SK-N-MC (cell line): ENCODE data around the gene SERPINA5.

Source experiments
- EZH2 ChIP-seq: fragments of 200-600 bp; sonication (generic); IDR thresholded peaks from one replicate; pipeline ENCODE4 v1.6.1; 2017; ENCODE audit warnings: antibody characterized with exemption
- FOXP2 ChIP-seq: optimal IDR thresholded peaks from 2 replicates; pipeline ENCODE3; 2011; ENCODE audit warnings: mild to moderate bottlenecking, moderate library complexity; ENCODE audit not compliant: insufficient read depth; ENCODE audit errors: extremely low read length, control extremely low read depth
- POLR2AphosphoS5 ChIP-seq: IDR thresholded peaks from 2 replicates; pipeline ENCODE4 v1.6.1; 2012; ENCODE audit warnings: mild to moderate bottlenecking, low read depth, low read length, borderline replicate concordance

GRCh38 chr14:94615254-94615653, 34.0 kb downstream of the SERPINA5 start:
- TF ChIP-seq POLR2AphosphoS5, result no peak
- TF ChIP-seq EZH2, result no peak
- no peak for TF ChIP-seq FOXP2
